IMR-90 (cell line): ENCODE measurements around the gene MACF1. TPM values are rescaled to one million over a fixed set of nuclear protein-coding genes. Genes with fewer than 3 reads are reported as not detected.

Experiments used
- ATAC-seq: fragments of 200-7000 bp; cut with Tn5 transposase; 2 replicates; pipeline ENCODE4 v1.9.1; 2020; ENCODE audit warnings: low read depth, mild to moderate bottlenecking, moderate library complexity
- BruUV-seq: library from RNA; stranded (reverse); fragments of 400-500 nt; replicated peaks from 2 replicates; lab custom pipeline; 2021; lab: Mats Ljungman, UMichigan
- CTCF ChIA-PET: fragments of 300-600 bp; formaldehyde crosslinking; extraction: SDS; loops from one replicate; lab custom pipeline; 2021; ENCODE audit warnings: antibody characterized with exemption; lab: Yijun Ruan, JAX
- POLR2A ChIA-PET: fragments of 300-600 bp; sonication (Branson Sonifier 250); formaldehyde crosslinking; loops from one replicate; lab custom pipeline; 2022; ENCODE audit warnings: antibody characterized with exemption; ENCODE audit not compliant: unreplicated experiment; lab: Charles Lee
- DNase-seq: peaks from one replicate; pipeline ENCODE4 v3.0.0; 2013
- H2AFZ ChIP-seq: replicated peaks from 2 replicates; pipeline ENCODE3; 2013; ENCODE audit warnings: low read length, mild to moderate bottlenecking; ENCODE audit not compliant: poor library complexity
- H2AK5ac ChIP-seq: 2 replicates; pipeline ENCODE4 v1.6.1; 2013; ENCODE audit warnings: low read depth, low read length, inconsistent platforms
- H2AK9ac ChIP-seq: replicated peaks from 2 replicates; pipeline ENCODE3; 2013; ENCODE audit warnings: mild to moderate bottlenecking, low read depth, low read length, moderate library complexity; ENCODE audit not compliant: poor library complexity
- H2BK120ac ChIP-seq: 2 replicates; pipeline ENCODE4 v1.6.1; 2013; ENCODE audit warnings: low read depth, low read length, inconsistent platforms
- H2BK15ac ChIP-seq: 3 replicates; pipeline ENCODE4 v1.6.1; 2013; ENCODE audit warnings: low read depth, low read length, inconsistent platforms
- H2BK20ac ChIP-seq: 2 replicates; pipeline ENCODE4 v1.6.1; 2013; ENCODE audit warnings: low read depth, mild to moderate bottlenecking, inconsistent platforms, low read length, moderate library complexity
- H2BK5ac ChIP-seq: 2 replicates; pipeline ENCODE4 v1.6.1; 2013; ENCODE audit warnings: mild to moderate bottlenecking, low read depth, low read length, inconsistent platforms; ENCODE audit not compliant: poor library complexity, severe bottlenecking
- H3K14ac ChIP-seq: replicated peaks from 2 replicates; pipeline ENCODE4 v1.6.1; 2013; ENCODE audit warnings: low read depth, low read length, inconsistent platforms
- H3K18ac ChIP-seq: 2 replicates; pipeline ENCODE4 v1.6.1; 2013; ENCODE audit warnings: low read depth, low read length, control low read depth
- H3K23ac ChIP-seq: 2 replicates; pipeline ENCODE4 v1.6.1; 2013; ENCODE audit warnings: low read depth, low read length, inconsistent platforms
- H3K27ac ChIP-seq: 2 replicates; pipeline ENCODE4 v1.5.1; 2013; ENCODE audit warnings: mild to moderate bottlenecking, control low read depth, low read length; ENCODE audit not compliant: insufficient read depth
- H3K27me3 ChIP-seq: 2 replicates; pipeline ENCODE4 v1.6.1; 2013; ENCODE audit warnings: low read length; ENCODE audit not compliant: control insufficient read depth, insufficient read depth
- H3K36me3 ChIP-seq: 2 replicates; pipeline ENCODE4 v1.6.1; 2013; ENCODE audit warnings: low read length, mixed read lengths; ENCODE audit not compliant: control insufficient read depth, insufficient read depth
- H3K4ac ChIP-seq: 2 replicates; pipeline ENCODE4 v1.6.1; 2013; ENCODE audit warnings: low read depth, low read length, inconsistent platforms
- H3K4me1 ChIP-seq: 2 replicates; pipeline ENCODE4 v1.6.1; 2013; ENCODE audit warnings: low read length, mixed read lengths; ENCODE audit not compliant: control insufficient read depth, insufficient read depth
- H3K4me2 ChIP-seq: 2 replicates; pipeline ENCODE4 v1.6.1; 2013; ENCODE audit warnings: low read depth, mild to moderate bottlenecking, control low read depth, low read length, moderate library complexity
- H3K4me3 ChIP-seq: 2 replicates; pipeline ENCODE4 v1.5.1; 2013; ENCODE audit warnings: low read depth, mild to moderate bottlenecking, control low read depth, low read length, moderate library complexity; ENCODE audit not compliant: insufficient read depth
- H3K56ac ChIP-seq: 2 replicates; pipeline ENCODE4 v1.6.1; 2013; ENCODE audit warnings: low read length, inconsistent platforms; ENCODE audit not compliant: insufficient read depth; ENCODE audit errors: extremely low read depth
- H3K79me1 ChIP-seq, 2 experiments: 2 replicates each; pipeline ENCODE4 v1.6.1; 2013; ENCODE audit warnings: low read length in 2 of 2, inconsistent platforms in 1 of 2, low read depth in 1 of 2
- H3K9ac ChIP-seq: 2 replicates; pipeline ENCODE4 v1.6.1; 2013; ENCODE audit warnings: low read depth, low read length, control low read depth
- H3K9me1 ChIP-seq: 2 replicates; pipeline ENCODE4 v1.6.1; 2013; ENCODE audit warnings: low read length, inconsistent platforms; ENCODE audit not compliant: insufficient read depth
- H3K9me3 ChIP-seq: 2 replicates; pipeline ENCODE4 v1.6.1; 2013; ENCODE audit warnings: low read length; ENCODE audit not compliant: control insufficient read depth, insufficient read depth
- H4K20me1 ChIP-seq: 2 replicates; pipeline ENCODE4 v1.6.1; 2013; ENCODE audit warnings: low read length, inconsistent platforms; ENCODE audit not compliant: insufficient read depth
- H4K5ac ChIP-seq: 2 replicates; pipeline ENCODE4 v1.6.1; 2013; ENCODE audit warnings: mild to moderate bottlenecking, low read depth, low read length, control low read depth
- H4K8ac ChIP-seq, 2 experiments: 2 replicates each; pipeline ENCODE4 v1.6.1; 2013; ENCODE audit warnings: low read depth in 2 of 2, low read length in 2 of 2, control low read depth in 1 of 2, inconsistent platforms in 1 of 2
- H4K91ac ChIP-seq: 2 replicates; pipeline ENCODE4 v1.6.1; 2013; ENCODE audit warnings: low read depth, low read length, inconsistent platforms; ENCODE audit not compliant: insufficient read depth
- BHLHE40 ChIP-seq: fragments of 150-350 bp; IDR thresholded peaks from 2 replicates; pipeline ENCODE4 v1.6.1; 2016; ENCODE audit warnings: mild to moderate bottlenecking, low read depth, low read length
- CEBPB ChIP-seq: IDR thresholded peaks from 2 replicates; pipeline ENCODE4 v1.6.1; 2012; ENCODE audit warnings: low read depth, low read length, improper control_type of control experiment
- CHD1 ChIP-seq: IDR thresholded peaks from 2 replicates; pipeline ENCODE4 v1.6.1; 2012; ENCODE audit warnings: low read depth, low read length, improper control_type of control experiment
- ELK1 ChIP-seq: fragments of 150-350 bp; IDR thresholded peaks from 2 replicates; pipeline ENCODE4 v1.6.1; 2016; ENCODE audit warnings: low read depth, mild to moderate bottlenecking, low read length, moderate library complexity, borderline replicate concordance
- FOS ChIP-seq: fragments of 150-350 bp; IDR thresholded peaks from 2 replicates; pipeline ENCODE4 v1.6.1; 2016; ENCODE audit warnings: low read depth, low read length
- MAFK ChIP-seq: IDR thresholded peaks from 2 replicates; pipeline ENCODE4 v1.6.1; 2012; ENCODE audit warnings: low read depth, low read length, improper control_type of control experiment
- MAZ ChIP-seq: IDR thresholded peaks from 2 replicates; pipeline ENCODE4 v1.6.1; 2012; ENCODE audit warnings: low read depth, mild to moderate bottlenecking, low read length, improper control_type of control experiment, moderate library complexity, borderline replicate concordance
- MXI1 ChIP-seq: IDR thresholded peaks from 2 replicates; pipeline ENCODE4 v1.6.1; 2012; ENCODE audit warnings: low read depth, mild to moderate bottlenecking, low read length, moderate library complexity, borderline replicate concordance
- NFE2L2 ChIP-seq: fragments of 150-350 bp; IDR thresholded peaks from 2 replicates; pipeline ENCODE4 v1.6.1; 2016; ENCODE audit warnings: low read depth, mild to moderate bottlenecking, low read length
- POLR2A ChIP-seq: IDR thresholded peaks from 2 replicates; pipeline ENCODE4 v1.6.1; 2012; ENCODE audit warnings: mild to moderate bottlenecking, low read depth, low read length
- RAD21 ChIP-seq: IDR thresholded peaks from 2 replicates; pipeline ENCODE4 v1.6.1; 2012; ENCODE audit warnings: low read length, improper control_type of control experiment
- RCOR1 ChIP-seq: IDR thresholded peaks from 2 replicates; pipeline ENCODE4 v1.6.1; 2012; ENCODE audit warnings: mild to moderate bottlenecking, low read length, improper control_type of control experiment; ENCODE audit not compliant: insufficient replicate concordance
- RFX5 ChIP-seq: IDR thresholded peaks from 2 replicates; pipeline ENCODE4 v1.8.0; 2012; ENCODE audit warnings: low read depth, mild to moderate bottlenecking, low read length, moderate library complexity
- SMC3 ChIP-seq: fragments of 150-350 bp; IDR thresholded peaks from 2 replicates; pipeline ENCODE4 v1.6.1; 2016; ENCODE audit warnings: low read depth, mild to moderate bottlenecking, antibody characterized with exemption, low read length, moderate library complexity
- WGBS, 2 experiments: methylation state at CpG; one replicate each; pipeline versions ENCODE4 v1.1.5 to v1.1.7; 2013; ENCODE audit warnings: missing lambda C conversion rate in 2 of 2; ENCODE audit not compliant: insufficient read length in 1 of 2; ENCODE audit errors: extremely low coverage in 2 of 2; 5-methylcytosine and 5-hydroxymethylcytosine counted together
- dilution Hi-C: fragments of 300-500 bp; cut with HindIII; formaldehyde crosslinking; loops from one replicate; pipeline ENCODE4 v1.14.3; 2018; ENCODE audit warnings: low sequenced_read_pairs; ENCODE audit not compliant: unreplicated experiment
- in situ Hi-C: fragments of 300-500 bp; cut with MboI; formaldehyde crosslinking; loops from 3 replicates; pipeline ENCODE4 v1.14.3; 2019; ENCODE audit warnings: low sequenced_read_pairs, inconsistent platforms, mixed read lengths
- intact Hi-C: fragments of 100-400 bp; cut with micrococcal nuclease; formaldehyde crosslinking; loops from 2 replicates; pipeline ENCODE4 v1.10.0; 2022
- polyA plus RNA-seq, 3 experiments: library from polyadenylated mRNA; depleted of rRNA; stranded (reverse); fragments of >200 nt; gene quantifications; 2 replicates each; pipeline ENCODE4 v1.2.3, GENCODE V29; 2012; ENCODE audit warnings: low replicate concordance in 1 of 3
- total RNA-seq: library from RNA; depleted of rRNA; stranded (reverse); fragments of >200 nt; gene quantifications from 2 replicates; pipeline ENCODE4 v1.2.3, GENCODE V29; 2012
- TF ChIP-seq, protein P1 (sequence below): fragments of 150-350 bp; IDR thresholded peaks from 2 replicates; pipeline ENCODE4 v1.6.1; 2017; ENCODE audit warnings: mild to moderate bottlenecking, antibody characterized with exemption, low read length, low read depth
- TF ChIP-seq, protein P2 (sequence below): conservative IDR thresholded peaks from 2 replicates; pipeline ENCODE4 v1.5.1; 2012; ENCODE audit warnings: mild to moderate bottlenecking, low read depth, low read length, improper control_type of control experiment

The MACF1 gene
- total and polyA plus RNA-seq, 2 of the 4 experiments (the other 2 are of a cell fraction): 67.6 to 369 TPM

- Histone ChIP-seq H2BK15ac (no peak overlapping the region), H2BK20ac (no peak overlapping the region), H3K27ac (no peak overlapping the region), H2AK5ac (no peak overlapping the region), H2AK9ac (no peak overlapping the region), H3K9me3 (no peaks in the 10 kb centered on the region), H3K23ac (peak overlapping the region; percentile 71; the same call in 1 of the 2 replicates), H3K4me1 (peaks cover 22% of the 10 kb centered on the region), H4K5ac (no peak overlapping the region), H3K9ac (no peak overlapping the region), H4K20me1 (peaks cover 71% of the 10 kb centered on the region), H3K4ac (no peak overlapping the region), H3K14ac (peak overlapping the region; percentile 2), H3K79me1 (peaks cover 4 to 71% of the 10 kb centered on the region in 2 experiments; a peak in 3 of 4 replicates), H2AFZ (no peak overlapping the region), H4K91ac (no peak overlapping the region), H3K18ac (no peak overlapping the region), H3K27me3 (no peaks in the 10 kb centered on the region), H3K4me2 (peak overlapping the region; percentile 56; the same call in 1 of the 2 replicates), H2BK120ac (no peak overlapping the region), H3K9me1 (peaks cover 3% of the 10 kb centered on the region; the same call in 1 of the 2 replicates), H3K56ac (no peak overlapping the region), H4K8ac (no peak overlapping the region), H3K4me3 (no peak overlapping the region), H2BK5ac (no peak overlapping the region), H3K36me3 (peaks cover 21% of the 10 kb centered on the region)
- BruUV-seq: no TSS peak
- dilution Hi-C loops: no loop called here
- WGBS, 2 experiments: 100% methylated on average over 5 of the region's 9 CpGs; no CpG with 5 or more reads in 1 of the 2 experiments
- CTCF ChIA-PET: interaction anchor here (1.6 kb wide), 1 partner anchor 28 kb away, joined by 5 read pairs; no protein-coding TSS in a partner anchor
- ATAC-seq (no peak), DNase-seq (no peak)
- POLR2A ChIA-PET: interaction anchor here (1.2 kb wide), 1 partner anchor 17 kb away, joined by 3 read pairs; no protein-coding TSS in a partner anchor
- TF ChIP-seq FOS: no peak
- TF ChIP-seq, protein P1, sequence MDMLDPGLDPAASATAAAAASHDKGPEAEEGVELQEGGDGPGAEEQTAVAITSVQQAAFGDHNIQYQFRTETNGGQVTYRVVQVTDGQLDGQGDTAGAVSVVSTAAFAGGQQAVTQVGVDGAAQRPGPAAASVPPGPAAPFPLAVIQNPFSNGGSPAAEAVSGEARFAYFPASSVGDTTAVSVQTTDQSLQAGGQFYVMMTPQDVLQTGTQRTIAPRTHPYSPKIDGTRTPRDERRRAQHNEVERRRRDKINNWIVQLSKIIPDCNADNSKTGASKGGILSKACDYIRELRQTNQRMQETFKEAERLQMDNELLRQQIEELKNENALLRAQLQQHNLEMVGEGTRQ: no peak
- TF ChIP-seq RAD21: no peak
- TF ChIP-seq POLR2A: no peak
- TF ChIP-seq MAFK: no peak
- TF ChIP-seq CEBPB: no peak
- no peak for TF ChIP-seq MXI1
- TF ChIP-seq, protein P2, sequence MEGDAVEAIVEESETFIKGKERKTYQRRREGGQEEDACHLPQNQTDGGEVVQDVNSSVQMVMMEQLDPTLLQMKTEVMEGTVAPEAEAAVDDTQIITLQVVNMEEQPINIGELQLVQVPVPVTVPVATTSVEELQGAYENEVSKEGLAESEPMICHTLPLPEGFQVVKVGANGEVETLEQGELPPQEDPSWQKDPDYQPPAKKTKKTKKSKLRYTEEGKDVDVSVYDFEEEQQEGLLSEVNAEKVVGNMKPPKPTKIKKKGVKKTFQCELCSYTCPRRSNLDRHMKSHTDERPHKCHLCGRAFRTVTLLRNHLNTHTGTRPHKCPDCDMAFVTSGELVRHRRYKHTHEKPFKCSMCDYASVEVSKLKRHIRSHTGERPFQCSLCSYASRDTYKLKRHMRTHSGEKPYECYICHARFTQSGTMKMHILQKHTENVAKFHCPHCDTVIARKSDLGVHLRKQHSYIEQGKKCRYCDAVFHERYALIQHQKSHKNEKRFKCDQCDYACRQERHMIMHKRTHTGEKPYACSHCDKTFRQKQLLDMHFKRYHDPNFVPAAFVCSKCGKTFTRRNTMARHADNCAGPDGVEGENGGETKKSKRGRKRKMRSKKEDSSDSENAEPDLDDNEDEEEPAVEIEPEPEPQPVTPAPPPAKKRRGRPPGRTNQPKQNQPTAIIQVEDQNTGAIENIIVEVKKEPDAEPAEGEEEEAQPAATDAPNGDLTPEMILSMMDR: no peak
- no peak for TF ChIP-seq MAZ
- no peak for TF ChIP-seq RFX5
- TF ChIP-seq NFE2L2: no peak
- TF ChIP-seq ELK1: no peak
- no peak for TF ChIP-seq RCOR1
- TF ChIP-seq SMC3: no peak
- TF ChIP-seq CHD1: no peak
- TF ChIP-seq BHLHE40: no peak
- in situ Hi-C loops: no loop called here
- intact Hi-C loops: no loop called here
These were observed 211.1 kb downstream of the MACF1 start for GRCh38 chr1:39415553-39415952.
